ENCODE data around the gene RIMBP2.

RIMBP2 gene

DNA sequence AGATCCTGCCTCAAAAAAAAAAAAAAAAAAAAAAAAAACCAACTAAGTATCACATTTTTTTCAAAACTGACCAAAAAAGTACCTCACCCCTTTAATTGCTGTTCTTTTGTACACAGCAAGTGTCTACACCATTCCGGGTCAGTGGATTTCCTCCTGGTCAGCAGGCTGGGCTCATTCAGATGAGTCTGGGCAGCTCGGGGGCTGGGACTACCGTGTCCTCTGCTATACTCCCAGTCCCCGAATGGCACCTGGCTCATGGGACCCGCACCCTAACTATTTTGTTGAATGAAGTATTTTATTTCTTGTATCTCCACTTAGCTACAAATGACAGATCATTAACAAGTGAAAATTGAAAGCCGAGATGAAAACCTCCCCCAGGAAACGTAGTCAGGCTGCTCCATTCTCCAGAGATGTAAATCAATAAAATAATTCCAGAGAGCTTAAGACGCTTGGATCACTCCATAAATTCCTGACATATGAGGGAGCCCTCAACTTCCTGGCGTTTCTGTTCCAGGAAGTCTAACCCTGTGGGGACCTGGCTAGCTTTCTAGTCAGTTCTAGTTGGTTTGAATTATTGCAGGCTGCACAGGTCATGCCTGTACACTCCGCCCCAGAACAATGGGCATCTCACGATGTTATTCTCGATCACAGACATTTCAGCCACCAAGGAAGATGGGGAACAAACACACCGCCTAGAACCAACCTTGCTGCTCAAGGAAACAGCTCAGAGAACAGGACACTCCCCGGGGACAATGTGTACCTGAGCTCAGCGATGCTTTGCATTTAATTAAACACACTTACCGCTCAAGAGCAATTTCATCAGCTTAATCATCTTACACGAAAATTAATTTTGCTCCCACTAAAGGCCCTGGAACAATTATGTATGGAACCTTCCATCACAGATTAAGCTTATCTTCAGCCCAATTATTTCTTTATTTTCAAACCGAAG is 76.3 kb downstream of the RIMBP2 start:
- DNase-seq: no peak

- DNase-seq: no peak
These were observed 79.7 kb downstream of the RIMBP2 start for GRCh38 chr12:130636370-130636769.

DNA sequence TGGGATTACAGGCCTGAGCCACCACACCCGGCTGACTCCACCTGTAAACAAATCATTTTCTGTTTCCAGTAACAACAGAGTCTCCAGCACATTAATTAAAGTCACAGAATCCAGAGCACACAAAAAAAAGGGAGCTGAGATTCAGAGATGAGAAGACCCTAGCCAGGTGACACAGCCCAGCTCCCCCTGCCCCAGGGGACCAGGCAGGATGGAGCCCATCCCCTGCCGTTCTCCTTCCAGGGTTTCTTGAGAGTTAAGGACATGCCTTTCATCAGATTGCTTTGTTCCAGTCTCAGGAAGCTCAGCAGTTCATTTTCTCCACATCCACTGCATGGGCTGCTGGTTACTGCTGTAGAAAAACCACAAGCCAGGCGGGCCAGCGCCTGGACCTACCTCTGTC is 81.2 kb downstream of the RIMBP2 start:
- DNase-seq: no peak

DNA sequence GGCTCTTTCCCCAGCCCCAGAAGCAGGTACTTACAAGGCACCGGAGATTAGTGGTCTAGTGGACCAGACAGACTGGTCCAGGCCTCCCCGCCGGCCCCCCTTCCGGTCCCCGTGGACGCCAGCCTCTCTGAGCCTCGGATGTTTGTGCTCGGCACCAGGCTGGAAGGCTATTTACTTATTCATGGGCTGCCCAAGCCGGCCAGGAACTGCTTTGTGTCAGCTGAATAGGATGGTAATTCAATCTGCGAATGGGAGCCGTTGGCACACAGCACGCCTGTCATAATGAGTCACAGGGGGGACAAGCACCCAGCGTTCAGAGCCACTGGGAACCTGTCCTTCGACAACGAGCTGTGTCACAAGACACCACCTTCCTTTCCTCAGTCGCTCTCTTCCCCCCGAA is 82.3 kb downstream of the RIMBP2 start:
- DNase-seq: peak in 43 of 51 donors; percentile 6 to 85 (median 56)

DNA sequence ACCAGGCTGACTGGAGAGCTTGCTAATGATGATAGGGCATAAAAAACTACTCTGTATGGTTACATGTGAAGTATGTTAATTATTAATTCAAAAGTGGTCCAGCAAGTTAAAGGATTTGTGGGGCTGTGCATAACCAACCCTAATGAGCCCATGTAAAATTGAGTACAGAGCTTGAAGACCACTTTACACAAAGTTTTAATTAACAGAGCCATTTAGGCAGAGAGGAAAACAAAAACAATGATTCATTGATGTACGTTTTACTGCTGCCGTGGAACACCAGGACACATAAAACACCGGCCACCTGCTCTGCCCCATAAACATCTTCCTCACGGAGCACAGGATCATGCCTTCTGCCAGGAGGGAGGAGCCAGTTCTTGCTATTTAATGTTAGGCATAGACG is 83.5 kb downstream of the RIMBP2 start:
- DNase-seq: no peak

- DNase-seq: no peak
These were observed 87.8 kb downstream of the RIMBP2 start for GRCh38 chr12:130628304-130628703.

DNA sequence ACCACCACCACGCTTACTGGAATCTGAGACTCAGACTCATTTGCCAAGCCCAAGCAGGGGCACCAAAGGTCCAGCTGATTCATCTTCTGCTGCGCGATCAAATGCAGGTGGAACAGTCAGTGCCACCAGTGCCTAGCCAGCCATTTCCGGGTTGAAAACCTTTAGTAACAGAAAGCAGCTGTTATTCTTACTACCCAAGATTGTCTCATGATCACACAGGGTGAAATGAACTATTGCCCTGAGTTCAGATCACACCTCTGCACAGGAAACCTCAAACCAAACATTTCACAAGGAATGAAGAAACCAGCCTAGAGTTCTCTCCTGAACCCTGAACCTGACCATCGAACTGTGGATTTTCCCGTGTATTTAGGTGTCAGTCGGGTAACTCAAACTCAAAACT is 88.9 kb downstream of the RIMBP2 start:
- DNase-seq: no peak

- no peak for DNase-seq
These were observed 89.5 kb downstream of the RIMBP2 start for GRCh38 chr12:130626601-130627000.

DNA sequence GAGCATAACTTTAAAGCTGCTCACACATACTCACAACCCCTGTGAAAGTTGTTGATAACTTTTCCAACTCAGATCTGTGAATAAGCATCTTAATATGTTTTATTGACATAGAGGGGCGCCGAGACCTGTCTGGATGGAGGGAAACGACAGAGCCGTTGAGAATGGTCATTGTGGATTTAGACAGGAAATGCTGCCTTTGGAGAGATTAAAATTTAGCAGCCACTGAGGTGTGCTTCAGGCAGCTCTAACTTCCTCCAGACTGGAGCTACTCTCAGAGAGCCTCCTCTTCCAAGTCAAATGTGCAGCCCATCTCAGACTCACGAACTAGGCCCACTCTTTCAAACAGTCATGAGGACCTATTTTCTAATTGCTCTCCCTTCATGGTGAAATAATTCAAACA is 90.9 kb downstream of the RIMBP2 start:
- no peak for DNase-seq

DNA sequence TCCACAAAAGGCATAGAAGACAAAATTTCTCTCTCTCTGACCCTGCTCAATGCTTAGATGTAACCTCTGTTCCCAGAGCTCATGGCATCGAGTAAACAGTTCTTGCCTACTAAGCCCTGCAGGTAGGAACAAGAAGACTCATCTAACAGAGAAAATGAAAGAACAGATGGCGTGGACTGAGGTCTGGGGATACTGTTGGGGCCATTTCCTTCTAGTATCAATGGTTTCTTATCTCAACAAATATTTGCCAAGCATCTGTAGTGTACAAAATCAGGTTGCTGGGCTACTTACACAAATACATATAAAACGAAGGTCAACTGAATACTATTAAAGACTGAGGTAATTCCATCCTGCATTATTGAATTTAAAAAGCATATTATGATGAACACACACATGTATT is 93.3 kb downstream of the RIMBP2 start:
- no peak for DNase-seq

GRCh38 chr12:130621696-130622298 is 94.3 kb downstream of the RIMBP2 start:
- no peak for DNase-seq

DNA sequence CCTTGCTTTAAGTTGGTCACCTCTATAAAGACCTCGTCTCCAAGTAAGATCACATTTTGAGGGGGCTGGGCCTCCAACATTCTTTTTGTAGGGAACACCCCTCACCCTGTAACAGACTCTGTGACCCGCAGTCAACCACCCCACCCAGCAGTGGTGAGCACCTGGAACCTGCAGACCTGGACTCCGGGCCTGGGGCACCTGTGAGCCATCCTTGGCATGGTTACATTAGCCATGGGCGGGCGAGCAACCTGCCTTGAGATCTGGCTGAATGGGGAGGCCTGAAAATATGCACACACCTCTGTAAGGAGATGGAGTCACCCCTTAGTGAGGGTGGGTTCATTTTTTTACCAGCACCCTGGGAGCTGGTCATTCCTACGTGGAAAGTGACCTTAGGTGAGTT is 95.3 kb downstream of the RIMBP2 start:
- no peak for DNase-seq

GRCh38 chr12:130620281-130620680 is 95.8 kb downstream of the RIMBP2 start:
- DNase-seq: no peak

GRCh38 chr12:130619385-130620001 is 96.6 kb downstream of the RIMBP2 start:
- DNase-seq: no peak

GRCh38 chr12:130617219-130617618 is 98.9 kb downstream of the RIMBP2 start:
- DNase-seq: no peak

GRCh38 chr12:130615861-130616345 is 100.2 kb downstream of the RIMBP2 start:
- DNase-seq: no peak

DNA sequence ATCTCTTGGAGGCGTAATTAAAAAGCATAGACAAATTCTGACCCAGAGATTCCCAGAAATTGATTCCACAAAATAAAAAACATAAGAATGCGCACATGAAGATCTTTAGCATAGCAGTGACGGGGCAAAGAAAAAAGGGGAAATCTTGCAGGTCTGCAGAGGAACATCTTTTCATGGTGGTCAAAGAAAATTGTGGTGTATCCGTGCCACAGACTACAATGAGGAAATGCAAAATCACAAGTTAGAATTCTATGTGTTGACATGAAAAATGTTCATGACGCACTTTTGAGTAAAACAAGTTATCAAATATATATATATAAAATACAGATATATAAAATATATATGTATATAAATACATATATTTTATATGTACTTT is 101.6 kb downstream of the RIMBP2 start:
- no peak for DNase-seq

GRCh38 chr12:130613831-130614529 is 102.1 kb downstream of the RIMBP2 start:
- DNase-seq: no peak

DNA sequence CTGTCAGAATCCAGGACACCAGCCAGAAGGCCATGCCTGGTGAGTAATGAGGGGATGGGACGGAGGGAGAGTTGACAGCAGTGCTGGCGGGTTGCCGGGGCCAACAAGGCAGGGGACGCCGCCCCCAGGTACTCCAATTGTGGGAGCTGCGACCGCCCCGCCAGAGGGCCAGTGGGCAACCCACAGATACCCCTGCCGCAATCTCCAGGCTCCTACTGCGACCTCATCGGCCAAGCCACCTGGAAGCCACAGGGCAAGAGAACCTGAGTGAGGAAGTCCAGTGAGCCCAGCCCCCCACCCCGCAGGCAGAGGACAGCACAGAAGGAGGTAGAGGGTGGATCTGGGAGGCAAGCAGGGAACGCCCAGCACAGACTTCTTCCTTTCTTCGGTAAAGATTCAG is 103.0 kb downstream of the RIMBP2 start:
- DNase-seq: no peak

GRCh38 chr12:130611026-130611905 is 104.8 kb downstream of the RIMBP2 start:
- no peak for DNase-seq

DNA sequence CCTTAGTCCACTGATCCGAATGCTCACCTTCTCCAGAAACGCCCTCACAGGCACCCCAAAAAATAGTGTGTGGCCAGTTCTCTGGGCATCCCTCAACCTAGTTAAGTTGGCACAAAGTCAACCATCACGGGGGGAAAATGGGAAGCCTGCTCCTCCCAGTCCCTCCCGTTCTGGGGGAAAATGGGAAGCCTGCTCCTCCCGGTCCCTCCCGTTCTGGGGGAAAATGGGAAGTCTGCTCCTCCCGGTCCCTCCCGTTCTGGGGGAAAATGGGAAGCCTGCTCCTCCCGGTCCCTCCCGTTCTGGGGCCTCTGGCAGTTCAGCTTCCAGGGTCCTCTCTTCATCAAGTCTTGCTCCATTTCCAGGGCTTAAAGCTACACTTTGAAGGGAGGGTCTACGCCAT is 106.1 kb downstream of the RIMBP2 start:
- no peak for DNase-seq
